Jurkat, Clone E6-1 (cell line): ENCODE measurements around the gene TNFAIP8L1. TPM values are rescaled to one million over a fixed set of nuclear protein-coding genes. Genes with fewer than 3 reads are reported as not detected.
"Not testable (repeated sequence)": the region's sequence is repeated elsewhere in the genome, so short reads cannot be mapped to it uniquely, and the experiment has no call there.

Experiments
- DNase-seq: peaks from one replicate; pipeline ENCODE4 v3.0.0-alpha.2; 2011; ENCODE audit warnings: low read depth, low spot score
- H3K4me3 ChIP-seq: 2 replicates; pipeline ENCODE4 v1.5.1; 2011; ENCODE audit warnings: mild to moderate bottlenecking, low read length, control low read depth, moderate library complexity
- polyA plus RNA-seq: library from polyadenylated mRNA; unstranded; fragments of >200 nt; gene quantifications from one replicate; pipeline ENCODE4 v1.2.1, GENCODE V29; 2012; ENCODE audit warnings: missing spikeins; ENCODE audit not compliant: insufficient read length, insufficient read depth

The TNFAIP8L1 gene
- 11.3 TPM for polyA plus RNA-seq

DNA sequence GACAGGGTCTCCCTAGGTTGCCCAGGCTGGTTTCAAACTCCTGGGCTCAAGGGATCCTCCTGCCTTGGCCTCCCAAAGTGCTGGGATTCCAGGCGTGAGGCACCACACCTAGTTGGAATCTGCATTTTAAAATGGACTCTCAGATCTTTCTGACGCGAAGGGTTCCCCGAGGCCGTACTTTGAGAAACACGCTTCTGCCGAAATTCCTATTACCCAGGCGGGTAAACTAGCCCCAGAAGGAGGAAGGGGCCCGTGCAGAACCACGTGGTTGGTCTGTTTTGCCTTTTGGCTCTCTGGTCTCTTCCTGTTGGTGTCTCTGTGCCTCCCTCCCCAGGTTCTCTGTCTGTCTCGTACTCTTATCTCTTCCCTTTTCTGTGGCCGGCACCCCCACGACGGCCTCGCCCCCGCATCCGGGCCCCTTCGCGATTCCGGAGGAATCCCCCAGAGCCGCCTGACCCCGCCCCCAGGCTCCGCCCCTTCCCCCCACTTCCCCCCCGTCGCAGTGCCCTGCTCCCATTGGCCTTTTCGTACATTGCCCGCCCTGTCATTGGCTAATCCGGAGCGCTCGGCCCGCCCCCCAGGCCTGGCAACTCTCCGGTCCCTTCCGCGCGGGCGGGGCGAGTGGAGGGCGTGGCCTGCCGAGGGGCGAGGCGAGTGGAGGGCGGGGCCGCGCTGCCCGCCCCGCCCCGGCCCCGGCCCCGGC lies at the start of gene TNFAIP8L1:
Gene TNFAIP8L1, plus strand, starts transcription at position 689 of the 703 bp plus-strand sequence. CDS start 12,354 bp downstream, outside the sequence.
- peak within 1 kb of the TSS; percentile 86 for H3K4me3 ChIP-seq
- peak; percentile 93 for DNase-seq

DNA sequence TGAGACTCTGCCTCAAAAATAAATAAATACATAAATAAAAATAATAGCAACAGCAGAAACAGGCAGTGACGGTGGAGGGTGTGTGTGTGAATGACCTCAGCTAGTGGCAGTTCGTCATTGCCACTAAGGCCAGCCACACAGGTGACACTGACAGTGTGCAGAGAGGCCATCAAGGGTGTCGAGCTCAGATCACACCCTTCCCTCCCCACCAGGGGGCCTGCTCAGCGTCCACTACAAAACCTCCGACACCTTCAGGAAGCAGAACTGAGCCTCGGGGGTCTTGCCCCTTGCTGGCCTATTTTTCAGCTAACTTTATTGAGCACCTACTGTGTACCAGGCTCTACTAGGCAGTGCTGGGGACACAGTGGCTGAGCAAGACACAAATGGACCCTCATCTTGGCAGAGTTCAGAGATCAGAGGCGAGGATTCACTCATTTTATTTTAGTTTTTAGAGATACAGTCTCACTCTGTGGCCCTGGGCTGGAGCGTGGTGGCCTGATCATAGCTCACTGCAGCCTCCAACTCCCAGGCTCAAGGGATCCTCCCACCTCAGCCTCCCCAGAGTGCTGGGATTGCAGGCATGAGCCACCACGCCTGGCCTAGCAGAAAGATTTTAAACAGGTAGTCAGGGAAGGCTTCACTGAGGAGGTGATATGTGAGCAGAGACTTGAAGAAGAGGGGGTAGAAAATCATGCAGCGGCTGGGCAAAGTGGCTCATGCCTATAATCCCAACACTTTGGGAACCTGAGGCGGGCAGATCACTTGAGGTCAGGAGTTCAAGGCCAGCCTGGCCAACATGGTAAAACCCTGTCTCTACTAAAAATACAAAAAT lies 49.5 kb upstream of the TNFAIP8L1 start:
- DNase-seq = no peak
- H3K4me3 ChIP-seq = no peak overlapping the region

DNA sequence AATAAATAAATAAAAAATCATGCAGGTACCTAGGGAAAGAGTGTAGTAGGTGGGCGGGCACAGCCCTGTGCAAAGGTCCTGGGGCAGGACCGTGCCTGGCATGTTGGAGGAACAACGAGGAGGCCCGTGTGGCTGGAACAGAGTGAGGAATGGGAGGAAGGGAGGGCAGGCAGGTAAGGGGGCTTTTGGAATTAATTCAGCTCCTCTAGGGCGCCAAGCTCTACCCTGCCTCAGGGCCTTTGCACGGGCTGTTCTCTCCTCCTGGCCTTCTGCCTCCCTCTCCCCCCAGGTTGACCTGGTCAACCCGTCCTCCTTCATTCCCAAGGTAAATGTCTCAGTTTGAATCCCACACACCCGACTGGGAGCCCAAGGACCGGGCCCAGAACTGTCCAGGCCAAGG lies 48.8 kb upstream of the TNFAIP8L1 start:
- DNase-seq = no peak
- no peak overlapping the region for H3K4me3 ChIP-seq

DNA sequence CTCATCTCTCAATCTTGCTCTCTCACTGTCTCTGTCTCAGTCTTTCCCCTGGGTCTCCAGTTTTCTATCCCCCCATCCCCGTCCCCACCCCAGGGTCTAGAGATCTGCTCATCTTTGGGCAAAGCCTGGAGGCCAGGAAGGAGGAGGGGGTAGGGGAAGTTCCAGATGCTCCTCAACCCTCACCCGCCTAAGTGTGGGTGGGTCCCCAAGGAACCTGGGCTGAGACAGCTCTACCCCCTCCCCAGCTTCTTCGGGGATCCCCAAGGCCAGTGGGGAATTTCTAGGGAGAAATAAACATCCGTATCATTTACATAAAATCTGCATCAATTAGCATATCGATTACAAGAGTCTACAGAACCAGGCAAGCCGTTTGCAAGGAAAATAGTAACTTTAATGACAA lies 48.0 kb upstream of the TNFAIP8L1 start:
- no peak overlapping the region for H3K4me3 ChIP-seq
- DNase-seq = no peak

DNA sequence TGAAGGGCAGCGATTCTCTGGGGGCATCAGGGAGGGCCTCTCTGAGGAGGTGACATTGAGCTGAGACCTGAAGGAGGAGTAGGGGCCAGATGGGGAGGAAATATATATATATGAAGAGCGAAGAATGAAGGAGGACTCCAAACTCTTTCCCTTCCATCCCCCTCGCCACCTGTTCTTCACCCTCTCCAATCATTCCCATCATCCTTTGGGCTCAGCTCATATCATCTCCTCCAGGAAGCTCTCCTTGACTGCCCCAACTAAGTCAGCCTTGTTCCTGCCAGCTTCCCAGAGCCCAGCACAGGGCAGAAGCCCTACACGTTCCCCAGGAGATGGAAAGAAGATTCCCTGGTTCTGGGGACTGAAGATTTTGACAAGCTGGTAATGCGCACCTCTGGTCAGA lies 46.9 kb upstream of the TNFAIP8L1 start:
- no peak overlapping the region for H3K4me3 ChIP-seq
- DNase-seq = no peak

DNA sequence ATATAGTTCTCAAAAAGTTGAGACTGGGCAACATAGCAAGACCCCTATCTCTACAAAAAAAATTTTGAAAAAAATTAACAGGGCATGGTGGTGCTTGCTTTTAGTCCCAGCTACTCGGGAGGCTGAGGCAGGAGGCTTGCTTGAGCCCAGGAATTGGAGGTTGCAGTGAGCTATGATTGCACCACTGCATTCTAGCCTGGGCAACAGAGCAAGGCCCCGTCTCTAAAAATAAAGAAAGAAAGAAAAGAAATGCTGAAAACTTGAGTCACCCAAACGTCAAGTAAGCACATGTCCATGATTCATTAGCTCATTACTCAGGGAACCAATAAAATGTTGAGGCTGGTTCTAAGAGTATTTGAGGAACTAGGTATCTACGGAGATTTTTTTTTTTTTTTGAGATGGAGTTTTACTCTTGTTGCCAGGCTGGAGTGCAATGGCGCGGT lies 45.9 kb upstream of the TNFAIP8L1 start:
- DNase-seq = no peak
- H3K4me3 ChIP-seq = no peak overlapping the region

DNA sequence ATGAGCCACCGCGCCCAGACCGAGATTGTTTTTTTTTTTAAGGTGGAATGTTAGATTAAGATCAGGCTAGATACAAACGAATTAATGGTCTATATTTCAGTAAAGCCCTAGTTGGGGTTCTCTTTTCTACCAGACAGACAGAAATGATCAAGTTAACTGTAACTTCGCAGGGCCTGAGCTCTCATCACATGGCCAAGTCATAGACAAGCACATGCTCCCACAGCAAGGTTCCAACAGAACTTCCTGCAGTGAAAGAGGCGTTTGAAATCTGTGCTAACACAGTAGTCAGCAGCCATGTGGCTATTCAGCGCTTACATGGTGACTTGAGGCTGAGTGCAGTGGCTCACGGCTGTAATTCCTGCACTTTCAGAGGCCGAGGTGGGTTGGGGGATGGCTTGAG lies 45.1 kb upstream of the TNFAIP8L1 start:
- DNase-seq = no peak
- H3K4me3 ChIP-seq = no peak overlapping the region

DNA sequence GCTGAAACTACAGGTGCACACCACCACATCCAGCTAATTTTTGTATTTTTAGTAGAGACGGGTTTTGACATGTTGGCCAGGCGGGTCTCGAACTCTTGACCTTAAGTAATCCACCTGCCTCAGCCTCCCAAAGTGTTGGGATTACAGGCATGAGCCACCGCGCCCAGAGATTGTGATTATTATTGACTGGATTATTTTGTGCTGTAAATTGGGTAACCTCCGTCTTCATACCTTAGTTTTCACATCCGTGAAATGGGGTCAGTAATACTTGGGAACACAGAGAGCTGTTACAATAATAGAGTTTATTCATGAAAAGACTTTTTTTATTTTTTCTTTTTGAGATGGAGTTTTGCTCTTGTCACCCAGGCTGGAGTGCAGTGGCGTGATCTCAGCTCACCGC lies 44.2 kb upstream of the TNFAIP8L1 start:
- H3K4me3 ChIP-seq, DNase-seq: not testable (repeated sequence)

DNA sequence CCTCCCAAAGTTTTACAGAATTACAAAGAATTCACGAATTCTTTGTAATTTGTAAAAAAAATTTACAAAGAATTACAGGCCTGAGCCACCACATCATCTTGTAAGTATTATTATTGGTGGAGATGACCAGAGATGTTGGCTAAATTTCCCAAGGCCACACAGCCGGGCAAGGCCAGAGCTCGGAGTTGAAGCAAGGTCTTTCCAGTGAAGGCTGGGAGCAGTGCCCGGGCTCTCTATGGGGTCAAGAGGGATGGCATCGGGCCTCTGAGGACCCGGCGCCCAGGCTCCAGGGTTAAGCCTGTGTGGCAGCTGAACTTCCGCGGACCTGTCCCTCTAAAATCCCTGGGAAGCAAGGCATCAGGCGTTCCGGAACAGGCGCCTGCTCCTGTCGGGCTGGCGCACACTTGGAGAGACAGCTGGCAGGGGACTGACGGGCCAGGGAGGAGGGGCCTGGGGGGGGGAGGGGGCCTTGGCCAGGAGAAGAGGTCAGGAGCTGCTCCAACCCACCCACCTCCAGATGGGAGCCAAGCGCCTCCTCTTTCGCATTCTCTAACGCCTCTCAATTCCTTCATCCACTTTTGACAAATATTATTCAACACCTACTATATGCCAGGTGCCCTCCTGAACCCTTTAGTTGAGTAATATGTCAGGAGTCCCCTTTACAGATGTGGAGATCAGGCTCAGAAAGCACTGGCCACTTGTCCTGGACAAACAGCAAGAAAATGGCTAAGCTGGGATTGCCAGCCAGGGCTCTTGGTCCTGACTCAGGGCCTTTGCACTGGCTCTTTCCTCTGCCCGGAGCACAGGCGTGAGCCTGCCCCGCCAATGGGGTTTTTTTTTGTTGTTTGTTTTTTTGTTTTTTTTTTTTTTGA lies 43.0 kb upstream of the TNFAIP8L1 start:
- DNase-seq = no peak
- H3K4me3 ChIP-seq = no peak overlapping the region

DNA sequence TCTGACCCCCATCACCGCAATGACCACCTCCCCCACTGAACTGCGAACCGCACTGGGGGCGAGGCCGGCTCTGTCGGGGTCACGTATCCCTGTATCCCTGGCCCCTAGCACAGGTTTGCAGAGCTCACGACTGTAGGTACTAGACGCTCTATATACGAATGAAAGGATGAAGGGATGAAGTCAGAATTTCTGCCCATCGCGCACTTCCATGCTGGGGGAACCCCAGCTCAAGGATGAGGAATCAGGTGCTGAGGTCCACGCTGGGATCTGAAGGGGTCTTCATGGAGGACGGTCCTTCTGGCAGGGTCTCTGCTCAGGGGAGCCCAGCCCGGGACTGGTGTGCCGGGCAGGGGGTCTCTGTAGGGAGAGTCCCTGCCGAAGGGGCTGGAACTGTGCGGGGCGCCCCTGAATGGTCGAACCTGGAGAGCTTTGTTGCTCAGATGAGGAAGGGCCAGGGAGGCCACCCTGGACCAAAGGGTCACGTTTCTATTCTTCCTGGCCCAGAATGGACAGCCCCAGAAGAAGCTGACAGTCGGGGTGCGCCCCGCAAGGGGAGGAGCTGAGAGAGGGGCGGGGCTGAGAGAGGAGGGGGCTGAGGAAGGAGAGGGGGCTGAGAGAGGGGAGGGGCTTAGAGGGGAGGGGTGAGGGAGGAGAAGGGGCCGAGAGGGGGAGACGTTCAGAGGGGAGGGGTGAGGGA lies 41.9 kb upstream of the TNFAIP8L1 start:
- H3K4me3 ChIP-seq = no peak overlapping the region
- DNase-seq = no peak

DNA sequence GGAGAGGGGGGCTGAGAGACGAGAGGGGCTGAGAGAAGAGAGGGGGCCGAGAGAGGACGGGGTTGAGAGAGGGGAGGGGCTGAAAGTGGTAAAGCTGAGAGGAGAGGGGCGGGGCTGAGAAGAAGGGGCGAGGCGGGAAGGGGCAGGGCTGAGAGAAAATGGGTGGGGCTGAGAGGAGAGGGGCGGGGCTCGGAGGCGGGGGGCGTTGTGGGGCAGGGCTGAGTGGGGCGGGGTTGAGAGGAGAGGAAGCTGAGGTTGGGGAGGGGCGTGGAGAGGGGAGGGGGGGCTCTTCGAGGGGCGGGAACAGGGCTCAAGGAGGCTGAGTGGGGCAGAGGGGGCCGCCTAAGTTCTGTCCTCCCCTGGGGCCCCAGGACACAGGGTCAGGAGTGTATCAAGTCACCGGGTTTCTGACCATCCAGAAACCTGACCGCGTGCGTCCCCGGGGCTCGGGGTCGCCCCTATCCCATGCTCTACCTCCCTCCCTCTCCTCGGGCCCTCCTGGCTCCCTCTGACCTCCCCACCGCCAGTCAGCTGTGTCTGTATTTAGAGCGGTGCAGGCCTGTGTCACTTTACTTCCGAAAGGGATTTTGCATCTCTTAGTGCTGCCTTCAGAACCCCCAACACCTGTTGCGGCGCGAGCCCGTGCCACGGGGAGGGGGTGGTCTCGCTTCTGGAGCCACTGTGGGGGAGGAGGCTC lies 41.2 kb upstream of the TNFAIP8L1 start:
- peak overlapping the region; percentile 48 for H3K4me3 ChIP-seq
- peak; percentile 60 for DNase-seq

DNA sequence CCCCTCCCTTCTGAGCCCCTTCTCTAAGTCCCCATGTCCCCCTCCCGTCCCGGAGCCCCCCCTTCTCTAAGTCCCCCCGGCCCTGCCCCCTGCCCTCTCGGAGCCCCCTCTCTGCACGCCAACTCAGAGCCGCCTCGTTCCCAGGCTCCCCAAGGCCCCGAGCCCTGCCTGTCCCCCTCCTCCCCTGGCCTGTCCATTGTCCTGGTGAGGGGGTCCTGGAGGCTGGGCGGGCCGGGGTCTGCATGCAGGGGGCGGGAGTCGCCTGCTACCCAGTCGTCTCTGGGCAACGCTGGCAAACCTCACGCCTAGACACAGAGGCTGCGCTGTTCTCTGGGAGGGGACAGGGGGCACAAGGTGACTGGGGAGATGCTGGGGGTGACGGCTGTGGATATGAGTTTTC lies 40.6 kb upstream of the TNFAIP8L1 start:
- DNase-seq = no peak
- H3K4me3 ChIP-seq = peak overlapping the region; percentile 48

DNA sequence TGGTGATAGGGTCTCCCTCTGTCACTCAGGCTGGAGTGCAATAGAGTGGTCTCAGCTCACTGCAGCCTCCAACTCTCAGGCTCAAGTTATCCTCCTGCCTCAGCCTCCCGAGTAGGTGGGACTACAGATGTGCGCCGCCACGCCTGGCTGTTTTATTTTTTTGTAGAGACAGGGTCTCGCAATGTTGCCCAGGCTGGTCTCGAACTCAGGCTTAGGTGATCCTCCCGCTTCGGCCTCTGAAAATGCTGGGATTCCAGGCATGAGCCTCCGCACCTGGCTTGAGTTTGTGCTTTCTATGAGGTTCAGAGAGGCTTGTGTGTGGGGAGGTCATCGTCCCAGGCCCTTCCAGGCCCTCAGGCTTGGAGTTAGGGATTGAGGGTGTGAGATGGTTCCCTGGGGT lies 39.2 kb upstream of the TNFAIP8L1 start:
- no peak overlapping the region for H3K4me3 ChIP-seq
- DNase-seq = no peak

DNA sequence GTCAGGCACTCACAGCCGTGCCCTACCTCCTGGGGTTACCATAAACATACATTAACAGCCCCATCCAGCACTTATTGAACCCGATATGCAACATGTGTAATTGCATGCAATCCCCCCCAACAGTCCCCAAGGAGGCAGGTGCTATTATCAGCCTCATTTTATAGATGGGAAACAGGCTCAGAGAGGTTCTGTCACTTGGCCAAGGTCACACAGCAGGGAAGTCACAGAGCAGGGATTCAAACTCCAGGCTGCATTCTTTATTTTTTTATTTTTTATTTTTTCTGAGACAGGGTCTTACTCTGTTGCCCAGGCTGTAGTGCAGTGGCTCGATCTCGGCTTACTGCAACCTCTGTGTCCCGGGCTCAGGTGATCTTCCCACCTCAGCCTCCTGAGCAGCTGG lies 38.4 kb upstream of the TNFAIP8L1 start:
- no peak overlapping the region for H3K4me3 ChIP-seq
- no peak for DNase-seq

DNA sequence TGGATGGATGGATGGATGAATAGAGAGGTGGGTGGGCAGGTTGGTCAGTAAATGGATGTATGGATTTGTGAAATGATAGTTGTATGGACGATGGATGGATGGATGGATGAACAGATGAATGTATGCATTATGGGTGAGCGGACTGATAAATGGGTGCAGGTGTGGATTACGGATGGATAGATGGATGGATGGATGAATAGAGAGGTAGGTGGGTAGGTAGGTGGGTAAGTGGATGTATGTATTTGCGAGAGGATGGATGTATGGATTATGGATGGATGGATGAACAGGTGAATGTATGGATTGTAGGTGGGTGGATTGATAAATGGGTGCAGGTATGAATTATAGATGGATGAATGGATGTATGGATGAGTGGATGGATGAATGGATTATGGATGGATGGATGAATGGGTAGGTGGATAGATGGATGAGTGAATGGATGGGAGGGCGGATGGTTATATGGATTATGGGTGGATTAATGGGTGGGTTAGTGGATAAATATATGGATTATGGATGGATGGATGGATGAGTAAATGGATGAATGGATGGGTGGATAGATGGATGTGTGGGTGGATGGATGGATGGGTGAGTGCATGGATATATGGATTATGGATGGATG lies 37.0 kb upstream of the TNFAIP8L1 start:
- no peak overlapping the region for H3K4me3 ChIP-seq
- DNase-seq = no peak

DNA sequence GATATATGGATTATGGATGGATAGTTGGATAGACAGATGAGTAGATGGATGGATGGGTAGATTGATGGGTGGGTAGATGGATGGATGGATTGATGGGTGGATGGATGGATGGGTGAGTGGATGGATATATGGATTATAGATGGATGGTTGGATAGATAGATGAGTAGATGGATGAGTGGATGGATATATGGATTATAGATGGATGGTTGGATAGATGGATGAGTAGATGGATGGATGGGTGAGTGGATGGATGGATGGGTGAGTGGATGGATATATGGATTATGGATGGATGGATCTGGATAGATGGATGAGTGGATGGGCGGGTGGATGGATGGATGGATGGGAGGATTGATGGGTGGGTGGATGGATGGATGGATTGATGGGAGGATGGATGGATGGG lies 36.4 kb upstream of the TNFAIP8L1 start:
- H3K4me3 ChIP-seq = no peak overlapping the region
- DNase-seq = no peak

DNA sequence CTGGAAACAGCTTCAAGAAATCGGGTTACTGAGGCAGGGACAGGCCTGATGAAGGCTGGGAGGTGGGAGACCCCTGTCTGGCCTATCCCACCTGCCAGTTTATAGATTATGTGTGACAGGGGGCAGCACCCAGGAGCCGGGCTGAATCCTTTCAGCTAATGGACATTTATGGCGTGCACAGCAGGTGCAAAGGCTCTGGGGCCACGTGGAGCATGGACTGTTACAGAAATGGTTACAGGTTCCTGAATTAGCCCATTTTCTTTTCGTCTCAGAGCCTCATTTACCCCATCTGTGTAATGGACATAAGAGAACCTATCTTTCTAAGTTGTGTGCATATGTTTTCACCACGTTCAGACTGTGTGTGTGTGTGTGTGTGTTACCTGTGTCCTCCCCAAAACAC lies 34.4 kb upstream of the TNFAIP8L1 start:
- DNase-seq = no peak
- no peak overlapping the region for H3K4me3 ChIP-seq

DNA sequence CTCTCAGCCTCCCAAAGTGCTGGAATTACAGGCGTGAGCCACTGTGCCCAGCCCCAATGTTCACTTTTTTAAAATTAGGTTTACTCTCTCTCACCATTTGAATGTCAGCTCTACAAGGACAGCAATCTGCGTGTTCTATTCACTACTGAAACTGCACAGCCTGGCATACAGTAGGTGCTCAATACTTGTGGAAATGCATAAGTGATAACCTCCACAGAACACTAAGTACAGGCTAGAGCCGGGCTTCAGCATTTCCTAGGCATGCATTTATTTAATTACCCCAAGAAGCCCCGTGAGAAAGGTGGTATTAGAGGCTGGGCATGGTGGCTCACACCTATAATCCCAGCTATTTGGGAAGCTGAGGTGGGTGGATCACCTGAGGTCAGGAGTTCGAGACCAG lies 33.1 kb upstream of the TNFAIP8L1 start:
- no peak for DNase-seq

More for the DNA sequence above, 33.1 kb upstream of the TNFAIP8L1 start:
- H3K4me3 ChIP-seq = no peak overlapping the region
